Stomach smooth muscle (tissue), 2 donors: ENCODE measurements around the gene MARCHF2.

Experiments used
- H3K27ac ChIP-seq: one replicate; pipeline ENCODE4 v1.7.0; 2013; ENCODE audit warnings: mild to moderate bottlenecking, low read length, inconsistent platforms
- H3K27me3 ChIP-seq, 2 donors: one replicate each; pipeline ENCODE4 v1.7.0; 2013; ENCODE audit warnings: low read length in 2 of 2; ENCODE audit not compliant: insufficient read depth in 2 of 2, control insufficient read depth in 1 of 2
- H3K36me3 ChIP-seq, 2 donors: one replicate each; pipeline ENCODE4 v1.7.0; 2013; ENCODE audit warnings: low read length in 2 of 2; ENCODE audit not compliant: control insufficient read depth in 2 of 2, insufficient read depth in 2 of 2
- H3K4me1 ChIP-seq: one replicate; pipeline ENCODE4 v1.7.0; 2013; ENCODE audit warnings: low read length; ENCODE audit not compliant: control insufficient read depth, insufficient read depth
- H3K4me3 ChIP-seq, 2 donors: one replicate each; pipeline ENCODE4 v1.7.0; 2013; ENCODE audit warnings: low read length in 2 of 2
- H3K9ac ChIP-seq, 2 donors: one replicate each; pipeline ENCODE4 v1.7.0; 2013; ENCODE audit warnings: low read length in 2 of 2, mild to moderate bottlenecking in 1 of 2
- H3K9me3 ChIP-seq, 2 donors: one replicate each; pipeline ENCODE4 v1.7.0; 2013; ENCODE audit warnings: low read length in 2 of 2; ENCODE audit not compliant: control insufficient read depth in 2 of 2
- donor health status: healthy.
- donor health status: Pancreatic carcinoma.

Gene MARCHF2

GRCh38 chr19:8456064-8456463 is 43.0 kb downstream of the MARCHF2 start:
- H3K4me1 ChIP-seq, result peaks cover 48% of the 10 kb centered on the region

GRCh38 chr19:8457209-8457608 is 44.1 kb downstream of the MARCHF2 start:
- peaks cover 12 to 18% of the 10 kb centered on the region in 2 donors for H3K36me3 ChIP-seq

More at GRCh38 chr19:8456064-8456463, 43.0 kb downstream of the MARCHF2 start:
- H3K9ac ChIP-seq, result no peak overlapping the region
- H3K36me3 ChIP-seq, result peaks cover 12 to 20% of the 10 kb centered on the region in 2 donors
- no peak overlapping the region for H3K27ac ChIP-seq
- H3K27me3 ChIP-seq, result no peaks in the 10 kb centered on the region
- H3K4me3 ChIP-seq, result no peak overlapping the region
- no peaks in the 10 kb centered on the region for H3K9me3 ChIP-seq

GRCh38 chr19:8457827-8458226 is 44.7 kb downstream of the MARCHF2 start:
- no peaks in the 10 kb centered on the region for H3K27me3 ChIP-seq
- no peaks in the 10 kb centered on the region for H3K9me3 ChIP-seq
- H3K9ac ChIP-seq, result no peak overlapping the region
- H3K4me3 ChIP-seq, result no peak overlapping the region
- no peak overlapping the region for H3K27ac ChIP-seq
- H3K4me1 ChIP-seq, result peaks cover 41% of the 10 kb centered on the region
- peaks cover 10 to 15% of the 10 kb centered on the region in 2 donors for H3K36me3 ChIP-seq

More at GRCh38 chr19:8457209-8457608, 44.1 kb downstream of the MARCHF2 start:
- Histone ChIP-seq H3K4me1 (peaks cover 47% of the 10 kb centered on the region), H3K27ac (no peak overlapping the region), H3K4me3 (no peak overlapping the region), H3K9ac (no peak overlapping the region), H3K27me3 (no peaks in the 10 kb centered on the region), H3K9me3 (no peaks in the 10 kb centered on the region)

GRCh38 chr19:8458380-8458779 is 45.3 kb downstream of the MARCHF2 start:
- Histone ChIP-seq H3K4me3 (no peak overlapping the region), H3K9me3 (no peaks in the 10 kb centered on the region), H3K27ac (no peak overlapping the region), H3K4me1 (peaks cover 36% of the 10 kb centered on the region), H3K9ac (no peak overlapping the region), H3K27me3 (no peaks in the 10 kb centered on the region), H3K36me3 (peaks cover 13 to 16% of the 10 kb centered on the region in 2 donors)

GRCh38 chr19:8459095-8459494 is 46.0 kb downstream of the MARCHF2 start:
- Histone ChIP-seq H3K4me1 (peaks cover 30% of the 10 kb centered on the region), H3K9me3 (no peaks in the 10 kb centered on the region), H3K27ac (peak overlapping the region; percentile 11), H3K9ac (no peak overlapping the region), H3K4me3 (peak overlapping the region; percentile 2 to 22), H3K27me3 (no peaks in the 10 kb centered on the region), H3K36me3 (peaks cover 17 to 20% of the 10 kb centered on the region in 2 donors)

GRCh38 chr19:8459520-8460270 is 46.6 kb downstream of the MARCHF2 start:
- peak overlapping the region in 1 of 2 donors; percentile 18 for H3K9ac ChIP-seq
- peaks cover 20 to 26% of the 10 kb centered on the region in 2 donors for H3K36me3 ChIP-seq
- H3K4me1 ChIP-seq, result peaks cover 28% of the 10 kb centered on the region
- H3K27ac ChIP-seq, result peak overlapping the region; percentile 53
- peak overlapping the region; percentile 21 to 22 for H3K4me3 ChIP-seq
- H3K9me3 ChIP-seq, result no peaks in the 10 kb centered on the region
- H3K27me3 ChIP-seq, result no peaks in the 10 kb centered on the region

- H3K27ac ChIP-seq, result peak overlapping the region; percentile 53
These were observed 47.6 kb downstream of the MARCHF2 start for GRCh38 chr19:8460516-8461298.

GRCh38 chr19:8461376-8461775 is 48.3 kb downstream of the MARCHF2 start:
- Histone ChIP-seq H3K36me3 (peaks cover 30 to 32% of the 10 kb centered on the region in 2 donors), H3K9ac (no peak overlapping the region), H3K4me1 (peaks cover 28% of the 10 kb centered on the region), H3K27me3 (no peaks in the 10 kb centered on the region), H3K27ac (no peak overlapping the region), H3K4me3 (no peak overlapping the region), H3K9me3 (no peaks in the 10 kb centered on the region)

More at GRCh38 chr19:8460516-8461298, 47.6 kb downstream of the MARCHF2 start:
- peaks cover 28% of the 10 kb centered on the region for H3K4me1 ChIP-seq
- H3K36me3 ChIP-seq, result peaks cover 30 to 34% of the 10 kb centered on the region in 2 donors
- H3K9ac ChIP-seq, result no peak overlapping the region
- H3K4me3 ChIP-seq, result peak overlapping the region; percentile 21 to 22
- no peaks in the 10 kb centered on the region for H3K27me3 ChIP-seq
- H3K9me3 ChIP-seq, result no peaks in the 10 kb centered on the region

GRCh38 chr19:8461891-8462290 is 48.8 kb downstream of the MARCHF2 start:
- H3K4me1 ChIP-seq, result peaks cover 28% of the 10 kb centered on the region
- H3K9me3 ChIP-seq, result no peaks in the 10 kb centered on the region
- H3K27me3 ChIP-seq, result no peaks in the 10 kb centered on the region
- no peak overlapping the region for H3K4me3 ChIP-seq
- peaks cover 26 to 28% of the 10 kb centered on the region in 2 donors for H3K36me3 ChIP-seq
- no peak overlapping the region for H3K27ac ChIP-seq
- H3K9ac ChIP-seq, result no peak overlapping the region

GRCh38 chr19:8462571-8462970 is 49.5 kb downstream of the MARCHF2 start:
- Histone ChIP-seq H3K4me3 (no peak overlapping the region), H3K27me3 (no peaks in the 10 kb centered on the region), H3K4me1 (peaks cover 23% of the 10 kb centered on the region), H3K9me3 (no peaks in the 10 kb centered on the region), H3K36me3 (peaks cover 30 to 32% of the 10 kb centered on the region in 2 donors), H3K27ac (no peak overlapping the region), H3K9ac (no peak overlapping the region)
